PC-9 (cell line): ENCODE measurements around the gene ARHGEF12. TPM values are rescaled to one million over a fixed set of nuclear protein-coding genes. Genes with fewer than 3 reads are reported as not detected.

Experiments
- BruUV-seq: library from RNA; stranded (reverse); fragments of 400-500 nt; replicated peaks from 2 replicates; lab custom pipeline; 2021; lab: Mats Ljungman, UMichigan
- CTCF ChIA-PET: fragments of 300-600 bp; sonication (Branson Sonifier 250); formaldehyde crosslinking; loops from one replicate; lab custom pipeline; 2022; ENCODE audit warnings: antibody characterized with exemption; lab: Charles Lee
- POLR2A ChIA-PET: fragments of 300-600 bp; sonication (Branson Sonifier 250); formaldehyde crosslinking; loops from one replicate; lab custom pipeline; 2022; ENCODE audit warnings: antibody characterized with exemption; ENCODE audit not compliant: unreplicated experiment; lab: Charles Lee
- DNase-seq, 2 experiments: peaks; one replicate each; pipeline versions ENCODE4 v3.0.0 to v3.0.0-alpha.2; 2015 to 2022; ENCODE audit warnings: mixed read lengths in 1 of 2
- H2AFZ ChIP-seq: fragments of 200-600 bp; sonication (generic); 2 replicates; pipeline ENCODE4 v1.8.1; 2017; ENCODE audit warnings: antibody characterized with exemption
- H3F3A ChIP-seq: fragments of 200-600 bp; sonication (generic); 2 replicates; pipeline ENCODE4 v1.8.1; 2017; ENCODE audit warnings: antibody characterized with exemption, mild to moderate bottlenecking, low read depth; ENCODE audit not compliant: insufficient read depth
- H3K27ac ChIP-seq: fragments of 200-600 bp; sonication (generic); 2 replicates; pipeline ENCODE4 v1.6.1; 2016; ENCODE audit warnings: mixed run types
- H3K27me3 ChIP-seq: fragments of 200-600 bp; sonication (generic); 2 replicates; pipeline ENCODE4 v1.6.1; 2016; ENCODE audit warnings: low read depth, mixed run types; ENCODE audit not compliant: insufficient read depth
- H3K36me3 ChIP-seq: fragments of 200-600 bp; sonication (generic); 2 replicates; pipeline ENCODE4 v1.6.1; 2016; ENCODE audit warnings: low read depth, mixed run types
- H3K4me1 ChIP-seq: fragments of 200-600 bp; sonication (generic); replicated peaks from 2 replicates; pipeline ENCODE4 v1.6.1; 2016; ENCODE audit warnings: mixed run types; ENCODE audit not compliant: insufficient read depth
- H3K4me2 ChIP-seq: fragments of 200-600 bp; sonication (generic); 2 replicates; pipeline ENCODE4 v1.6.1; 2017; ENCODE audit warnings: mixed run types
- H3K4me3 ChIP-seq: fragments of 200-600 bp; sonication (generic); 2 replicates; pipeline ENCODE4 v1.6.1; 2016; ENCODE audit warnings: mixed run types
- H3K79me2 ChIP-seq: fragments of 200-600 bp; sonication (generic); 2 replicates; pipeline ENCODE4 v1.6.1; 2017; ENCODE audit warnings: low read depth, mixed run types
- H3K9me2 ChIP-seq: fragments of 200-600 bp; sonication (generic); 2 replicates; pipeline ENCODE4 v1.8.1; 2017; ENCODE audit warnings: mild to moderate bottlenecking; ENCODE audit not compliant: insufficient read depth
- H3K9me3 ChIP-seq: fragments of 200-600 bp; sonication (generic); 2 replicates; pipeline ENCODE4 v1.8.1; 2016; ENCODE audit warnings: low read depth; ENCODE audit not compliant: insufficient read depth
- H4K20me1 ChIP-seq: fragments of 200-600 bp; sonication (generic); 2 replicates; pipeline ENCODE4 v1.8.1; 2017; ENCODE audit not compliant: insufficient read depth
- CTCF ChIP-seq: fragments of 200-600 bp; sonication (generic); conservative IDR thresholded peaks from 2 replicates; pipeline ENCODE4 v1.6.1; 2017; ENCODE audit warnings: mixed run types, antibody characterized with exemption, mild to moderate bottlenecking, moderate library complexity
- EZH2 ChIP-seq: fragments of 200-600 bp; sonication (generic); IDR thresholded peaks from 2 replicates; pipeline ENCODE4 v1.8.0; 2017; ENCODE audit warnings: antibody characterized with exemption, low read depth
- intact Hi-C: fragments of 100-400 bp; cut with micrococcal nuclease; formaldehyde crosslinking; loops from one replicate; pipeline ENCODE4 v1.10.0; 2022; ENCODE audit not compliant: unreplicated experiment
- total RNA-seq: library from RNA; stranded (reverse); gene quantifications from 2 replicates; pipeline ENCODE4 v1.2.3, GENCODE V29; 2021

Gene ARHGEF12
- total RNA-seq, 1 experiment from 2014 or later: 76.5 TPM

DNA sequence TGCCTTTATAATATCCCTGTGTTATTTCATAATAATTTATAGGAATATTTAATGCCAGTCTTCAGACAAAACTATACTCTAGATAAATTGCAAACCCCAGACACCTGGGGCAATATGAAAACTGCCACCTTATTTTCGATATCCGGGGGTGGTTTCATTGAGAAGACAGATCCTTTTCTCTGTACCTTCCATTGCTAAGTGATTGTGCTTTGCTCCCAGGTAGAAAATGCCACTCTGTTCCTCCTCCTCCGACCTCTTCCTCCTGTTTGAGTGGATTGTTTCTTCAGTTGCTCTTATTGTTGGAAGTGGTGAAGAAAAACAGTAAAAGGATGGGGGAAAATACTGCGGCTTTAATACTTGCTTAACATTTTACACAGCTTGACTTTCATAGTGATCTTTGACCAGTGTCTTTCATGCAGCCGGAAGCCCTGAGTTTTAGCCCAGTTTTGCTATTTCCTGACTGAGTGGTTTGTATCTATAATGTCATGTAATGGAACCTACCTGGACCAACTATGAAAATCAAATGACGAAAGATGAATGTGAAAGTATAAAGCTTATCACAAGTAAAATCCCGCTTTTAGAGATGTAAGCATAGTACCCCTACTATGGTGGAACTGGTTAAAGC lies 169.7 kb downstream of the ARHGEF12 start:
- no peak overlapping the region for H3K4me2 ChIP-seq
- no peaks in the 10 kb centered on the region for H3K79me2 ChIP-seq
- no TSS peak for BruUV-seq
- no peaks in the 10 kb centered on the region; the same call in 1 of the 2 replicates for H4K20me1 ChIP-seq
- no peaks in the 10 kb centered on the region for H3F3A ChIP-seq
- no peaks in the 10 kb centered on the region for H3K9me2 ChIP-seq
- TF ChIP-seq EZH2 (no peak), CTCF (no peak)
- H3K9me3 ChIP-seq: no peaks in the 10 kb centered on the region
- no peaks in the 10 kb centered on the region for H3K36me3 ChIP-seq
- H2AFZ ChIP-seq: no peak overlapping the region
- CTCF ChIA-PET: no interaction called here
- no peak overlapping the region for H3K4me3 ChIP-seq
- intact Hi-C loops: loop anchor here (10.0 kb wide), 1 partner anchor 171 kb away; the partner anchor contains the start of gene ARHGEF12
- DNase-seq: no peak
- peaks cover 66% of the 10 kb centered on the region for H3K27me3 ChIP-seq
- no peaks in the 10 kb centered on the region for H3K4me1 ChIP-seq
- no peak overlapping the region for H3K27ac ChIP-seq
- POLR2A ChIA-PET: no interaction called here

GRCh38 chr11:120509346-120510053 lies 173.3 kb downstream of the ARHGEF12 start:
- H3F3A ChIP-seq: no peaks in the 10 kb centered on the region
- BruUV-seq: no TSS peak
- TF ChIP-seq EZH2 (no peak), CTCF (no peak)
- H3K27ac ChIP-seq: no peak overlapping the region
- ChIA-PET CTCF (no interaction called here), POLR2A (no interaction called here)
- no peaks in the 10 kb centered on the region for H3K4me1 ChIP-seq
- H3K9me3 ChIP-seq: no peaks in the 10 kb centered on the region
- H4K20me1 ChIP-seq: no peaks in the 10 kb centered on the region; the same call in 1 of the 2 replicates
- no peak for DNase-seq
- no peak overlapping the region for H3K4me3 ChIP-seq
- intact Hi-C loops: loop anchor here (2.0 to 10.0 kb wide), 6 partner anchors 175 to 1083 kb away; partner anchors contain the start of gene ARHGEF12
- H3K9me2 ChIP-seq: no peaks in the 10 kb centered on the region
- H3K79me2 ChIP-seq: no peaks in the 10 kb centered on the region
- H3K27me3 ChIP-seq: peaks cover 70% of the 10 kb centered on the region
- no peak overlapping the region for H3K4me2 ChIP-seq
- no peaks in the 10 kb centered on the region for H3K36me3 ChIP-seq
- H2AFZ ChIP-seq: no peak overlapping the region

GRCh38 chr11:120510406-120511115 lies 174.3 kb downstream of the ARHGEF12 start:
- no peaks in the 10 kb centered on the region for H3K4me1 ChIP-seq
- DNase-seq: no peak
- no TSS peak for BruUV-seq
- H3F3A ChIP-seq: no peaks in the 10 kb centered on the region
- H4K20me1 ChIP-seq: no peaks in the 10 kb centered on the region; the same call in 1 of the 2 replicates
- no peak overlapping the region for H3K27ac ChIP-seq
- no peaks in the 10 kb centered on the region for H3K9me2 ChIP-seq
- peak overlapping the region; percentile 64; the same call in 1 of the 2 replicates for H3K4me2 ChIP-seq
- ChIA-PET POLR2A (no interaction called here), CTCF (no interaction called here)
- H3K4me3 ChIP-seq: no peak overlapping the region
- H3K9me3 ChIP-seq: no peaks in the 10 kb centered on the region
- peaks cover 72% of the 10 kb centered on the region for H3K27me3 ChIP-seq
- H2AFZ ChIP-seq: no peak overlapping the region
- no peak for TF ChIP-seq CTCF
- no peak for TF ChIP-seq EZH2
- no peaks in the 10 kb centered on the region for H3K36me3 ChIP-seq
- H3K79me2 ChIP-seq: no peaks in the 10 kb centered on the region
- intact Hi-C loops: loop anchor here (1.0 to 10.0 kb wide), 7 partner anchors 175 to 1082 kb away; no protein-coding TSS in a partner anchor
